Lung microvascular endothelial cell (primary cell): ENCODE results near the gene LKAAEAR1. TPM values are rescaled to one million over a fixed set of nuclear protein-coding genes. Genes with fewer than 3 reads are reported as not detected.

Experiments
- DNase-seq, 2 donors: peaks; one replicate each; pipeline versions ENCODE4 v3.0.0 to v3.0.0-alpha.2; 2010; ENCODE audit warnings: low read depth in 2 of 2
- total RNA-seq: library from RNA; depleted of rRNA; stranded (reverse); fragments of >200 nt; gene quantifications from 2 replicates; pipeline ENCODE4 v1.2.1, GENCODE V29; 2014

The LKAAEAR1 gene
- total RNA-seq, 1 donor from 2014 or later: 0.20 TPM

GRCh38 chr20:64079273-64080012, 4.8 kb downstream of the LKAAEAR1 start, which contains the start of gene RGS19:
Gene RGS19 (minus strand): TSS chr20:64079518. CDS start chr20:64076886, 2,632 bp downstream.
- peak; percentile 67 to 88 for DNase-seq

- no peak for DNase-seq
Observed at GRCh38 chr20:64078934-64079272, 5.3 kb downstream of the LKAAEAR1 start.

- DNase-seq: no peak
Observed at GRCh38 chr20:64077876-64078551, 6.2 kb downstream of the LKAAEAR1 start.

- no peak for DNase-seq
Observed at GRCh38 chr20:64077541-64077875, 6.7 kb downstream of the LKAAEAR1 start.

GRCh38 chr20:64077094-64077493, 7.1 kb downstream of the LKAAEAR1 start:
- DNase-seq: no peak

- DNase-seq: no peak
Observed at GRCh38 chr20:64076061-64076997, 7.9 kb downstream of the LKAAEAR1 start.

- no peak for DNase-seq
Observed at GRCh38 chr20:64075556-64075955, 8.6 kb downstream of the LKAAEAR1 start.

GRCh38 chr20:64074963-64075362, 9.2 kb downstream of the LKAAEAR1 start:
- no peak for DNase-seq

GRCh38 chr20:64074184-64074789, 9.9 kb downstream of the LKAAEAR1 start:
- no peak for DNase-seq

- no peak for DNase-seq
Observed at GRCh38 chr20:64073476-64074183, 10.6 kb downstream of the LKAAEAR1 start.

GRCh38 chr20:64072498-64073063, 11.6 kb downstream of the LKAAEAR1 start:
- DNase-seq: no peak

GRCh38 chr20:64071341-64072332, 12.6 kb downstream of the LKAAEAR1 start:
- DNase-seq: no peak

GRCh38 chr20:64070244-64070993, 13.8 kb downstream of the LKAAEAR1 start:
- no peak for DNase-seq

- DNase-seq: peak in 1 of 2 donors; percentile 71
Observed at GRCh38 chr20:64069614-64070243, 14.5 kb downstream of the LKAAEAR1 start.

GRCh38 chr20:64069209-64069613, 15.0 kb downstream of the LKAAEAR1 start:
- no peak for DNase-seq

- no peak for DNase-seq
Observed at GRCh38 chr20:64068386-64069208, 15.6 kb downstream of the LKAAEAR1 start.

- no peak for DNase-seq
Observed at GRCh38 chr20:64067733-64068307, 16.4 kb downstream of the LKAAEAR1 start.
